Endothelial cell of umbilical vein (primary cell): ENCODE data around the gene SLC7A8. TPM values are rescaled to one million over a fixed set of nuclear protein-coding genes. Genes with fewer than 3 reads are reported as not detected.

ENCODE experiments used
- BruUV-seq: library from RNA; stranded (reverse); fragments of 400-500 nt; replicated peaks from 2 replicates; lab custom pipeline; 2021; lab: Mats Ljungman, UMichigan
- CTCF ChIA-PET: fragments of 300-600, 350-600 bp; sonication (Branson Sonifier 250); formaldehyde crosslinking; loops from one replicate; lab custom pipeline; 2021; ENCODE audit warnings: antibody characterized with exemption, inconsistent platforms; lab: Charles Lee
- POLR2A ChIA-PET: fragments of 300-600, 350-600 bp; sonication (Branson Sonifier 250); formaldehyde crosslinking; loops from one replicate; lab custom pipeline; 2021; ENCODE audit warnings: antibody characterized with exemption, inconsistent platforms; lab: Charles Lee
- DNase-seq: peaks from one replicate; pipeline ENCODE4 v3.0.0-alpha.2; 2011; ENCODE audit warnings: low read depth, low spot score
- FAIRE-seq: peaks from 2 replicates; lab custom pipeline; 2011; peaks lifted over from hg19 to GRCh38; lab: Jason Lieb, UNC
- H2AFZ ChIP-seq: 2 replicates; pipeline ENCODE4 v1.6.0; 2012; ENCODE audit warnings: low read depth, low read length, control low read depth, inconsistent platforms
- H3K27ac ChIP-seq: 2 replicates; pipeline ENCODE4 v1.5.1; 2011; ENCODE audit warnings: low read depth, mild to moderate bottlenecking, control low read depth, low read length, moderate library complexity; ENCODE audit not compliant: insufficient read depth
- H3K27me3 ChIP-seq, 2 experiments: 2 replicates each; pipeline versions ENCODE4 v1.6.0 to v1.6.1; 2011; ENCODE audit warnings: low read length in 2 of 2, mixed read lengths in 1 of 2; ENCODE audit not compliant: control insufficient read depth in 2 of 2, insufficient read depth in 2 of 2
- H3K36me3 ChIP-seq, 2 experiments: 2 replicates in 1 of 2; 3 replicates in 1 of 2; pipeline ENCODE4 v1.5.1; 2011; ENCODE audit warnings: low read length in 2 of 2, mild to moderate bottlenecking in 1 of 2, moderate library complexity in 1 of 2; ENCODE audit not compliant: control insufficient read depth in 2 of 2, insufficient read depth in 2 of 2; ENCODE audit errors: extremely low read depth in 1 of 2
- H3K4me1 ChIP-seq: 3 replicates; pipeline ENCODE4 v1.5.1; 2011; ENCODE audit warnings: mild to moderate bottlenecking, low read length; ENCODE audit not compliant: control insufficient read depth, insufficient read depth; ENCODE audit errors: extremely low read depth
- H3K4me2 ChIP-seq: 2 replicates; pipeline ENCODE4 v1.6.1; 2011; ENCODE audit warnings: low read length, control low read depth, mixed read lengths; ENCODE audit not compliant: insufficient read depth
- H3K4me3 ChIP-seq, 3 experiments: fragments of 200-600 bp in 1 of 3; sonication (generic), shearing (Covaris generic) in 1 of 3; replicated peaks in 1 of 3; 2 replicates each; pipeline ENCODE4 v1.5.1; 2011 to 2016; ENCODE audit warnings: control low read depth in 3 of 3, low read length in 3 of 3, mild to moderate bottlenecking in 2 of 3, inconsistent platforms in 1 of 3, low read depth in 1 of 3, moderate library complexity in 1 of 3; ENCODE audit not compliant: insufficient read depth in 1 of 3
- H3K79me2 ChIP-seq: 2 replicates; pipeline ENCODE4 v1.6.0; 2012; ENCODE audit warnings: low read length, inconsistent platforms; ENCODE audit not compliant: control insufficient read depth, insufficient read depth
- H3K9ac ChIP-seq: replicated peaks from 2 replicates; pipeline ENCODE3; 2011; ENCODE audit warnings: low read length, control low read depth; ENCODE audit not compliant: insufficient read depth; ENCODE audit errors: extremely low read depth
- H3K9me1 ChIP-seq: replicated peaks from 3 replicates; pipeline ENCODE4 v1.6.0; 2011; ENCODE audit warnings: mild to moderate bottlenecking, low read length; ENCODE audit not compliant: control insufficient read depth, insufficient read depth; ENCODE audit errors: extremely low read depth
- H3K9me3 ChIP-seq: replicated peaks from 2 replicates; pipeline ENCODE4 v1.5.1; 2012; ENCODE audit warnings: low read length, inconsistent platforms; ENCODE audit not compliant: control insufficient read depth, insufficient read depth
- H4K20me1 ChIP-seq: replicated peaks from 2 replicates; pipeline ENCODE3; 2011; ENCODE audit warnings: mild to moderate bottlenecking, low read length; ENCODE audit not compliant: control insufficient read depth, insufficient read depth; ENCODE audit errors: extremely low read depth
- EZH2 ChIP-seq: IDR thresholded peaks from 2 replicates; pipeline ENCODE4 v1.6.1; 2012; ENCODE audit warnings: borderline replicate concordance, low read depth, mild to moderate bottlenecking, moderate library complexity, low read length, inconsistent platforms; ENCODE audit not compliant: severe bottlenecking
- FOS ChIP-seq: IDR thresholded peaks from 2 replicates; pipeline ENCODE4 v1.6.1; 2011; ENCODE audit warnings: mild to moderate bottlenecking, low read length, moderate library complexity, borderline replicate concordance; ENCODE audit not compliant: insufficient read depth
- GATA2 ChIP-seq: IDR thresholded peaks from 2 replicates; pipeline ENCODE4 v1.7.0; 2011; ENCODE audit warnings: low read depth, mild to moderate bottlenecking, moderate library complexity, mixed read lengths, low read length; ENCODE audit not compliant: insufficient read length, insufficient read depth
- JUN ChIP-seq: IDR thresholded peaks from 2 replicates; pipeline ENCODE4 v1.6.1; 2011; ENCODE audit warnings: borderline replicate concordance, low read depth; ENCODE audit not compliant: insufficient read length, insufficient read depth
- MYC ChIP-seq: IDR thresholded peaks from one replicate; pipeline ENCODE4 v1.6.1; 2011; ENCODE audit warnings: mild to moderate bottlenecking, low read depth, low read length
- POLR2A ChIP-seq: IDR thresholded peaks from 2 replicates; pipeline ENCODE4 v1.6.1; 2012; ENCODE audit warnings: low read depth, mild to moderate bottlenecking, control low read depth, low read length
- POLR2AphosphoS5 ChIP-seq: IDR thresholded peaks from 2 replicates; pipeline ENCODE4 v1.6.1; 2012; ENCODE audit warnings: low read depth, mild to moderate bottlenecking, control low read depth, low read length, moderate library complexity; ENCODE audit not compliant: insufficient read depth
- dilution Hi-C: fragments of 300-500 bp; cut with MboI; formaldehyde crosslinking; loops from one replicate; pipeline ENCODE4 v1.15.0; 2019; ENCODE audit warnings: low sequenced_read_pairs; ENCODE audit not compliant: extremely low pct_ligation_motif_present
- intact Hi-C: fragments of 100-400 bp; cut with micrococcal nuclease; formaldehyde crosslinking; loops from one replicate; pipeline ENCODE4 v1.10.0; 2022
- polyA plus RNA-seq, 4 experiments: library from polyadenylated mRNA; depleted of rRNA in 3 of 4; stranded (reverse) in 3 of 4; unstranded in 1 of 4; fragments of >200 nt; gene quantifications; 2 replicates each; pipeline versions ENCODE4 v1.2.1 to v1.2.3, GENCODE V29; 2011 to 2012; ENCODE audit warnings: missing spikeins in 1 of 4
- total RNA-seq: library from RNA; stranded (reverse); gene quantifications from 2 replicates; pipeline ENCODE4 v1.2.3, GENCODE V29; 2021
- TF ChIP-seq, protein P1 (sequence below): IDR thresholded peaks from 2 replicates; pipeline ENCODE4 v1.6.1; 2011; ENCODE audit not compliant: insufficient read depth, insufficient read length
- TF ChIP-seq, protein P2 (sequence below), 2 donors: IDR thresholded peaks; 1 replicate in 1 of 2; 2 replicates in 1 of 2; pipeline ENCODE4 v1.5.1; 2011; ENCODE audit warnings: low read length in 2 of 2, mild to moderate bottlenecking in 2 of 2, moderate library complexity in 2 of 2, control low read depth in 1 of 2, inconsistent platforms in 1 of 2, low read depth in 1 of 2; ENCODE audit not compliant: insufficient read depth in 1 of 2; ENCODE audit errors: extremely low read depth in 1 of 2

SLC7A8 gene
- total and polyA plus RNA-seq, 2 donors (not counting 3 experiments of a cell fraction or from before 2014, with no cell fraction given): 0.76 to 1.1 TPM

DNA sequence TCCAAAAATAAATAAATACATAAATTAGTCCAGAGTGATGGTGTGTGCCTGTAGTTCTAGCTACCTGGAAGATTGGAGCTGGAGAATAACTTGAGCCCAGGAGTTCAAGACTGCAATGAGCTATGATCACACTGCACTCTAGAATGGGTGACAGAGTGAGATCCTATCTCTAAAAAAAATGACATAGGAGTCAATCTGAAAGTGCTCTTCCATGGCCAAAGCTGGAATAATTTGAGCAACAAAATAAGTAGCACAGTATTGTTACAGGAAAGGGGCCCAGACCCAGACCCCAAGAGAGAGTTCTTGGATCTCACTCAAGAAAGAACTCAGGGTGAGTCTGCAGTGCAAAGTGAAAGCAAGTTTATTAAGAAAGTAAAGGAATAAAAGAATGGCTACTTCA, 24.9 kb upstream of the SLC7A8 start:
- no peaks in the 10 kb centered on the region for H3K9me3 ChIP-seq
- H3K4me3 ChIP-seq: no peak overlapping the region
- BruUV-seq: no TSS peak
- H3K36me3 ChIP-seq: no peaks in the 10 kb centered on the region
- H3K4me1 ChIP-seq: no peaks in the 10 kb centered on the region
- dilution Hi-C loops (no loop called here), intact Hi-C loops (no loop called here)
- H3K9ac ChIP-seq: no peak overlapping the region
- H4K20me1 ChIP-seq: no peaks in the 10 kb centered on the region
- no peak overlapping the region for H3K27ac ChIP-seq
- ChIA-PET CTCF (interaction anchor here (0.8 to 4.8 kb wide), 2 partner anchors 13 to 87 kb away, joined by 3 to 35 read pairs; no protein-coding TSS in a partner anchor), POLR2A (no interaction called here)
- H3K27me3 ChIP-seq: peaks cover 5 to 11% of the 10 kb centered on the region in 2 experiments
- DNase-seq: no peak
- H3K4me2 ChIP-seq: no peak overlapping the region
- no peak overlapping the region for H2AFZ ChIP-seq
- no peak for TF ChIP-seq FOS
- TF ChIP-seq JUN: no peak
- TF ChIP-seq POLR2A: no peak
- TF ChIP-seq MYC: no peak
- TF ChIP-seq EZH2: no peak
- no peak for TF ChIP-seq POLR2AphosphoS5
- TF ChIP-seq, protein P1, sequence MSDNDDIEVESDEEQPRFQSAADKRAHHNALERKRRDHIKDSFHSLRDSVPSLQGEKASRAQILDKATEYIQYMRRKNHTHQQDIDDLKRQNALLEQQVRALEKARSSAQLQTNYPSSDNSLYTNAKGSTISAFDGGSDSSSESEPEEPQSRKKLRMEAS: no peak
- TF ChIP-seq, protein P2, sequence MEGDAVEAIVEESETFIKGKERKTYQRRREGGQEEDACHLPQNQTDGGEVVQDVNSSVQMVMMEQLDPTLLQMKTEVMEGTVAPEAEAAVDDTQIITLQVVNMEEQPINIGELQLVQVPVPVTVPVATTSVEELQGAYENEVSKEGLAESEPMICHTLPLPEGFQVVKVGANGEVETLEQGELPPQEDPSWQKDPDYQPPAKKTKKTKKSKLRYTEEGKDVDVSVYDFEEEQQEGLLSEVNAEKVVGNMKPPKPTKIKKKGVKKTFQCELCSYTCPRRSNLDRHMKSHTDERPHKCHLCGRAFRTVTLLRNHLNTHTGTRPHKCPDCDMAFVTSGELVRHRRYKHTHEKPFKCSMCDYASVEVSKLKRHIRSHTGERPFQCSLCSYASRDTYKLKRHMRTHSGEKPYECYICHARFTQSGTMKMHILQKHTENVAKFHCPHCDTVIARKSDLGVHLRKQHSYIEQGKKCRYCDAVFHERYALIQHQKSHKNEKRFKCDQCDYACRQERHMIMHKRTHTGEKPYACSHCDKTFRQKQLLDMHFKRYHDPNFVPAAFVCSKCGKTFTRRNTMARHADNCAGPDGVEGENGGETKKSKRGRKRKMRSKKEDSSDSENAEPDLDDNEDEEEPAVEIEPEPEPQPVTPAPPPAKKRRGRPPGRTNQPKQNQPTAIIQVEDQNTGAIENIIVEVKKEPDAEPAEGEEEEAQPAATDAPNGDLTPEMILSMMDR (IDR thresholded peaks at IDR 0.05; ENCODE audit: extremely low read depth in 1 of 2, insufficient read depth in 1 of 2, low read depth in 1 of 2, low read length in 2 of 2): no peak
- no peak for TF ChIP-seq GATA2
- FAIRE-seq: no peak
- no peaks in the 10 kb centered on the region for H3K9me1 ChIP-seq
- H3K79me2 ChIP-seq: no peaks in the 10 kb centered on the region
